Activated naive CD4-positive, alpha-beta T cell treated with anti-CD3 and anti-CD28 coated beads, Interleukin-2, amount 50 U/mL, for 16 hours (primary cell): ENCODE measurements around the gene MASTL.
"Not testable (repeated sequence)": the region's sequence is repeated elsewhere in the genome, so short reads cannot be mapped to it uniquely, and the experiment has no call there.

Source experiments
- DNase-seq: peaks from one replicate; pipeline ENCODE4 v3.0.0-alpha.2; 2020

The MASTL gene

DNA sequence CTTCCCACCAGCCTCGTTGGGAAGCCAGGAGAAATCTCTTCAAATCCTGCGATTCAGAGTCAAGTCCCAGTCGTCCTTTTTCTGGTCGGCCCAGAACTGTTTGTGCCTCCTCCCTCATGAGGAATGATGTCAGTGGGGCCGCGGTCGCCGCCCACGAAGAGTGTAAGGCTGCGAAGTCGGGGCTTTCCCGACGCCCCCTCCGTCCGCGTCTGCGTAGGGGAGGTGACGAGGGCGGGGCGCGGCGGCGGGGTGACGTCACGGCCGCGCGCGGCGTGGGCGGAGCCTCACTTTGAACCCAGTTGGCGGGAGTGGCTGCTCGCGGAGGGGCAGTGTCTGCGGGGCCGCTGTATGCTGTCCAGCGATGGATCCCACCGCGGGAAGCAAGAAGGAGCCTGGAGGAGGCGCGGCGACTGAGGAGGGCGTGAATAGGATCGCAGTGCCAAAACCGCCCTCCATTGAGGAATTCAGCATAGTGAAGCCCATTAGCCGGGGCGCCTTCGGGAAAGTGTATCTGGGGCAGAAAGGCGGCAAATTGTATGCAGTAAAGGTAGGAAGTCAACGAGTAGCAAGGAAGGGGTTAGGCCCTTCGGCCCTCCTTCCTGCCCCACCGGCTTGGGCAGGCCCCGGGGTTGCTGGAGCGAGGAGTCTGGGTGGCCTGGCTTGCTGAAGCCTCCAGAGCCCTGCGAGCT is at the start of gene MASTL:
Gene MASTL (plus strand): TSS at position 287 of the 689 bp plus-strand sequence. CDS start 75 bp downstream, at position 362.
- peak; percentile 94 for DNase-seq

DNA sequence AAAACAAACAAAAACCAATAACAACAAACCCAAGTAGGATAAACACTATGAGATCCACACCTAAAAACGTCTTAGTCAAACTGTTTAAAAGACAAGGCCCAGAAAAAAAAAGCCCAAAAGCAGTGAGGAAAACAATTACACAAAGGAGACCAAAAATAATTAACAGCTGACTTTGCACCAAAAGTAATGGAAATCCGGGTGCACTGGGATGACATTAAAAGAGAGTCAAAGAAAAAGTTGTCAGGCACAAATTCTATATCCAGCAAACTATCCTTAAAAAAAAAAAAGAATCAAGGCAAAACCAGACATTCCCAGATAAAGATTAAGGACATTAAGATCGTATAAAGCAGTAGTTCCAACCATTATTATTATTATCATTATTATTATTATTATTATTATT is 47.0 kb upstream of the MASTL start:
- DNase-seq, result no peak

- no peak for DNase-seq
Measured at GRCh38 chr10:27134371-27134770, 20.8 kb upstream of the MASTL start.

- no peak for DNase-seq
Measured at GRCh38 chr10:27138277-27138676, 16.9 kb upstream of the MASTL start.

DNA sequence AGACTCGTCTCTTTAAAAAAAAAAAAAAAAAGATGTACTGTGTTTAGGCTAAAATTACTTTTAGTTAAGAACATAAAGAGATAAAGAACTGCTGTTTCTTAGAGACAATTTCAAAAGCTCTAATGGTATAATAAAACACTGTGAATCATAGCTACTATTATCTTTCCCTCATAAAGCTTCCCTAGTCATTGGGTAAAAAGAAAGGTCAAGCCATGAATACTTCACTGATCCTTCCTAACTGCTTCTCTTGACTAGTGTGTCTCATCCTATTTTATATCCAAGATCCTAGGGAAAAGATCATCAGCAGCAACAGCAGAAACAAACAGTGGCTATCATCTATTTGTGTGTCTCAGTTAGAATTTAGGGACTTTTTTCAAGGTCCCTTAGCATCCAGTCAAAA is 11.5 kb upstream of the MASTL start:
- DNase-seq, result no peak

DNA sequence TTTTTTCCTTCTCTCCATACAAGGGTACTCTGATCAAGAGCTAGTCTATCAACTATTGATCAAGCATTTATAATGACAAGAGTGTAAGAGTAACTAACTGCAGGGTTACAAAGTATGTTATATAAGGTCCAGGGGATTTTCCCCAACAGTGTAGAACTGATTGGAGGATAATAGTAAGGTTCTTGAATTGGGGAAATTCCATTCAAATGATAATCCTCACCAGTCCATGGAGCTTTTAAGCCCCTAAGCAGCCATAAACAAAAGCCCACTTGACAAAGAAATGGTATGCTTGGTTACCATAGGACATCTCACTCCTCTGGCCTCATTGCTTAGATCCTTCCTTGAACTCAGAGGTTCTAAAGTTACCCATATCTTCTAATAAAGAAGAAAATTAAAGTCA is 9.2 kb upstream of the MASTL start:
- DNase-seq, result no peak

- no peak for DNase-seq
Measured at GRCh38 chr10:27147701-27148100, 7.5 kb upstream of the MASTL start.

GRCh38 chr10:27150261-27150660 is 4.9 kb upstream of the MASTL start:
- no peak for DNase-seq

- DNase-seq, result no peak
Measured at GRCh38 chr10:27152687-27153086, 2.5 kb upstream of the MASTL start.

- no peak for DNase-seq
Measured at GRCh38 chr10:27153329-27153728, 1.8 kb upstream of the MASTL start.

DNA sequence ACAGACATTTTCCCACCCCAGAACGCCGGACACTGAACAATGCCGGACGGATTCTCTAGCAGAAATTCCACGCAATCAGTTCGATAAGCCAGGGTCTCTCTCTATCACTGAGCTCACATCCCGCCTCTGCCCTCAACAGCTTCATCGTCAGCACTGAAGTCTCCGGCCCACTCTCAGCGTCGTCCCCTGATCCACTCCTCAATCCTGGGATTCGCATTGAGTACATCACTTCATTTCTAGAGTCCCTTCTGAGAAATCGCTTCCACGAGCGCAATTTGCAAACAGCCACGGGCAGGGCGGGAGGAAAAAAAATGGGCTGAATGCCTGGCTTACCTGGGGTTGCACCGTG is 1.3 kb upstream of the MASTL start:
- no peak for DNase-seq

DNA sequence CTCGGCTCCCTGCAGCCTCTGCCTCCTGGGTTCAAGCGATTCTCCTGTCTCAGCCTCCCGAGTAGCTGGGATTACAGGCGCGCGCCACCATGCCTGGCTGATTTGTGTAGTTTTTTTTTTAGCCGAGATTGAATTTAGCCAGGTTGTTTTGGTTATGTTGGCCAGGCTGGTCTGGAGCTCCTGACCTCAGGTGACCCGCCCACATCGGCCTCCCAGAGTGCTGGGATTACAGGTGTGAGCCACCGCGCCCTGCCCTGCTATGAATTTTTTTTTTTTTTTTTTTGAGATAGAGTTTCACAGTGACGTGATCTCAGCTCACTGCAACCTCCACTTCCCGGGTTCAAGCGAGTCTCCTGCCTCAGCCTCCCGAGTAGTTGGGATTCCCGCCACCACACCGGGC is 1.4 kb downstream of the MASTL start:
- DNase-seq, result not testable (repeated sequence)

- no peak for DNase-seq
Measured at GRCh38 chr10:27157150-27157549, 2.0 kb downstream of the MASTL start.

DNA sequence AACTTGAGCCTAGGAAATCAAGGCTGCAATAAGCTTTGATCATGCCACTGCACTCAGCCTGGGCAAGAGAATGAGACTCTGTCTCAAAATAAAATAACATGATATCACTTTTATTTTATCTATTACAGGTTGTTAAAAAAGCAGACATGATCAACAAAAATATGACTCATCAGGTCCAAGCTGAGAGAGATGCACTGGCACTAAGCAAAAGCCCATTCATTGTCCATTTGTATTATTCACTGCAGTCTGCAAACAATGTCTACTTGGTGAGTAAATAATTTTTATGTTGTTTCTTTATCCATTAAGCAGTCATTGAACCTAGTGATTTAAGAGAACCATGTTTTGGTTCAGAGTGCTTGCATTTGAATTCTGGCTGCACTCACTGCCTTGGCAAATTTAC is 3.3 kb downstream of the MASTL start:
- no peak for DNase-seq

DNA sequence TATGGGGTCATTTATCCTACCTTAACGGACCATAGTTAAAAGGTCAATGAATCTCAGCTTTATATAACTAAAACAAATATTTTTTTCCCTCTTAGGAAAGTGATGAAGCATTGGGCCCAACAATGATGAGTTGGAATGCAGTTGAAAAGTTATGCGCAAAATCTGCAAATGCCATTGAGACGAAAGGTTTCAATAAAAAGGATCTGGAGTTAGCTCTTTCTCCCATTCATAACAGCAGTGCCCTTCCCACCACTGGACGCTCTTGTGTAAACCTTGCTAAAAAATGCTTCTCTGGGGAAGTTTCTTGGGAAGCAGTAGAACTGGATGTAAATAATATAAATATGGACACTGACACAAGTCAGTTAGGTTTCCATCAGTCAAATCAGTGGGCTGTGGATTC is 14.7 kb downstream of the MASTL start:
- DNase-seq, result no peak

- no peak for DNase-seq
Measured at GRCh38 chr10:27188259-27188658, 33.1 kb downstream of the MASTL start.

DNA sequence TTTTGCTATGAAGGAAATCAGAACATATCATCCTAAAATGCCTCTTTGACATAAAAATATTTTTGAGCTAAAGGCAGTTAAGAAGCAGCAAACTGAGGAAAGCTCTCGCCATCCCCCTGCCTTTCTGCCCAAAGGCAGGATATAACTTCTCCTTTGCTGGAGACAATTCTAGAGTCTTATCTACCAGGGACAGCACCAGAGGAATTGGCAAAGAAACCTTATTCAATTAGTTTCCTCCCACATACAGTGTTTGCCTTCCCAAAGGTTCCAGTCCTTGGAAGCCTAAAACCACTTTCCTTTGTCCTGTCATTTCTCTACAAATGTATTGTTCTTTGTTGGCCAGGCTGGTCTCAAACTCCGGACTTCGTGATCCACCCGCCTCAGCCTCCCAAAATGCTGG is 33.7 kb downstream of the MASTL start:
- no peak for DNase-seq

- no peak for DNase-seq
Measured at GRCh38 chr10:27190508-27190907, 35.4 kb downstream of the MASTL start.

DNA sequence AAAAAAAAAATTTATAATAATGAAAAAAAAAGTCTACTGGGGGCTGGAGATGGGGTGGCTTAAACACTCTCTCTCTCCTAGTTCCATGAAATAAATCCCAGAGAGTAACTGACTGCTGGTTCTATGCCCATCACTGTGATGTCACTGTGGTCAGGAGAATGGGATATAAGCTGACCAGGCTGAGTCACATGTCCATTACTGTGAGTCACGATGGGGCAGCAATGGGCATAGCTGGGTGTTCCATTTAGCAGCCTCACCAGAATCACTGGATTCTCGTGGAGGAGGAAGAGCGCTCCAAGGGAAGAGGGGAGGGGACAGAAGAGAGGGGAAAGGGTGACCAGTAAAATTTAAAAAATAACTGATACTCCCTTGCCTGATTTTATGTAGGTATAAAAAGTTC is 37.1 kb downstream of the MASTL start:
- no peak for DNase-seq

GRCh38 chr10:27197980-27198620 is 42.9 kb downstream of the MASTL start:
- DNase-seq, result no peak

- no peak for DNase-seq
Measured at GRCh38 chr10:27203806-27204205, 48.7 kb downstream of the MASTL start.

- no peak for DNase-seq
Measured at GRCh38 chr10:27207350-27207749, 52.2 kb downstream of the MASTL start.

DNA sequence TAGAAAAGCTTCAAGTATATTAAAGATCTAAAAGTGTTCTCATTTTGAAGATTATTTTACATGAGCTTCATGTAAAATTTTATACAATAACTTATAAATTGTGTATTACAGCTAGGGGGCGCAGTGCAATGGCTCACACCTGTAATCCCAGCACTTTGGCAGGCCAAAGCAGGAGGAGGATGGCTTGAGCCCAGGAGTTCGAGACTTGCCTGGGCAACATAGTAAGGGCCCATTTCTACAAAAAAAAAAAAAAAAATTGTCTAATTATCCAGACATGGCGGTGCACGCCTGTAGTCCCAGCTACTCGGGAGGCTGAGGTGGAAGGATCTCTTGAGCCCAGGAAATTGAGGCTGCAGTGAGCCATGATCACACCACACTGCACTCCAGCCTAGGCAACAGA is 68.8 kb downstream of the MASTL start:
- DNase-seq, result peak; percentile 36

DNA sequence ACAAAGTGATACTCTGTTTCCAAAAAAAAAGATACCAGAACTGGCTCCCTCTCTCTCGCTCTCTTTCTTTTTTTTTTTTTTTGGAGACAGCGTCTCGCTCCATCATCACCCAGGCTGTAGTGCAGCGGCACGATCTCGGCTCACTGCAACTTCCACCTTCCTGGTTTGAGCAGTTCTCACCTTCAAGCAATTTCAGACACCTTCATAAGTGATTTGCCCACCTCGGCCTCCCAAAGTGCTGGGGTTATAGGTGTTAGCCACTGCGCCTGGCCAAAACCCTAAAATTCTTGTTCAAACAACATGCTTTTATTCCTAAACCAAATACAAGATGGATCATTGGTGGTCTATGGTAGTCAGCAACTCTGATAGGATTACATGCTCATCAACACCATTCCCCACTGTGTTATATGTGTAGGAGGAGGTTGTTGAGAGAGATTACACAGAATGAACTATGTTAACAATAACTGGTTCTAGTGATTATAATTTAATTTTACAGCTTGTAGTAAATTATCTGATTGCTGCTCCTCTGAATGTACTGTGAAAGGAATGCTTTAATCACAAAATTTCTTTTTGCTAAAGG is 69.9 kb downstream of the MASTL start:
- no peak for DNase-seq
